Muscle of back (tissue), 11 donors: Measurements from ENCODE around the gene PER1. TPM values are rescaled to one million over a fixed set of nuclear protein-coding genes. Genes with fewer than 3 reads are reported as not detected.

Source experiments
- DNase-seq, 3 donors: peaks; one replicate each; pipeline versions ENCODE4 v3.0.0 to v3.0.0-alpha.2; 2013
- polyA plus RNA-seq, 10 donors: library from polyadenylated mRNA; unstranded; fragments of 120-200 nt; gene quantifications; one replicate each; pipeline ENCODE4 v1.2.1, GENCODE V29; 2013; ENCODE audit not compliant: insufficient read length in 10 of 10

PER1 gene
- polyA plus RNA-seq, 10 donors: 31.8 to 90.5 (median 56.4) TPM

DNA sequence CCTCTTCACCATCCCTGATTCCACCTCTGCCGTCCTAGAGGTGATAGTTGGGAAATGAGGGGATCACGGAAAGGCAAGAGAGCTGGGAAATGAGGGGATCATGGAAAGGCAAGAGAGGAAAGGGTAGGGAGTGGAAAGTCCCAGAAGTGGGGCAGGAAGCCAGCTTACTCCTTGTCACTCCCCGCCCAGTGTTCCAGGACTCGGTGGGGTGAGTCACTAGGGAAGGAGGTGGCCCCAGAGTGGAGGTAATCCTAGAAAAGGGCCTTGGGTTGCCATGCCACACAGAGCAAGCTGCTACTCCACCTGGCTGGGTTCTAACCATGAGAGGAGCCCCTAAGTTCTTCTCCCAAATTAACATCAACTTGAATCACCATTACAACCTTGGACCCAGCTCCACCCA, 48.7 kb downstream of the PER1 start:
- DNase-seq: no peak

DNA sequence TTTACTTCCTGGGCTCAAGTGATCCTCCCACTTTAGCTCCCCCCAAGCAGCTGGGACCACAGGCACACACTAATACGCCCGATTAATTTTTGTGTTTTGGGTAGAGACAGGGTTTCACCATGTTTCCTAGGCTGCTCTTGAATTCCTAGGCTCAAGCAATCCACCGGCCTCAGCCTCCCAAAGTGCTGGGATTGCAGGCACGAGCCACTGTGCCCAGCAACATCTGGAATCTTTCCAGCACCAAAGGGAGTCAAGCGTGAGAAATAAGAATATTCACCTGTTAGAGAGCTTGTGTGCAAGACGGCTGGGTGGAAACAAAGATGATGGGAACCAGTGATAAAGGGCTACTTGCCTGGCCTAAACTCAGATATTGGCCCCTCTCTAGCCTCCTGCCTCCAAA, 50.5 kb downstream of the PER1 start:
- DNase-seq: no peak

DNA sequence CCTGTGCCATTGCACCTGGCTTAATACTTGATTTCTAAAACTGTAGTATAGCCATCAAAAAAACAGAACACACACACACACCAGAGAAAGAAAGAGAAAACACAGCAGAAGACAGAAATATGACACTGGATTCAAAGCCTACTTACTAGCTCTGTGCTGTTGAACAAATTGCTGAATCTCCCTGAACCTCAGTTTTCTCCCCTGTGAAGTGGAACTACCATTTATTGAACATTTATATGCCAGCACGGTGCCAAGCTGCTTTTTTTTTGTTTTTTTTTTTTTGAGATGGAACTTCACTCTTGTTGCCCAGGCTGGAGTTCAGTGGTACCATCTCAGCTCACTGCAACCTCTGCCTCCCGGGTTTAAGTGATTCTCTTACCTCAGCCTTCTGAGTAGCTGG, 51.4 kb downstream of the PER1 start:
- no peak for DNase-seq

DNA sequence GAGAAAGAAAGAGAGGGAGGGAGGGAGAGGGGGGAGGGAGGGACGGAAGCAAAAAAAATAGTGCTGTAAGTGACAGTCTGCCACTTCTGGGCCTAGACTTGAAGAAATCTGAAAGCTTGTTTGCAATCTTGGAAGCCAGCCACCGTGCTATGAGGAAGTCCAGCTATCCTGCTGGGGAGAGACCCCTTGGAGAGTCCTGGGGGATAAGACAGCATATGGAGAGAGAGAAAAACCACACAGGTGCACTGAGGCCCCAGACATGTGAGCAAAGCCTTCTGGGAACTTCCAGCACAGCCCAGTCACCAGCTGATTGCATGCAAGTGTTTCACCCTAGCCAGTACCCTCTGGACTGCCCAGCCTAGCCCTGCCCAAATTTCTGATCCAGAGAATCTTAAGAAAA, 52.1 kb downstream of the PER1 start:
- DNase-seq: no peak

DNA sequence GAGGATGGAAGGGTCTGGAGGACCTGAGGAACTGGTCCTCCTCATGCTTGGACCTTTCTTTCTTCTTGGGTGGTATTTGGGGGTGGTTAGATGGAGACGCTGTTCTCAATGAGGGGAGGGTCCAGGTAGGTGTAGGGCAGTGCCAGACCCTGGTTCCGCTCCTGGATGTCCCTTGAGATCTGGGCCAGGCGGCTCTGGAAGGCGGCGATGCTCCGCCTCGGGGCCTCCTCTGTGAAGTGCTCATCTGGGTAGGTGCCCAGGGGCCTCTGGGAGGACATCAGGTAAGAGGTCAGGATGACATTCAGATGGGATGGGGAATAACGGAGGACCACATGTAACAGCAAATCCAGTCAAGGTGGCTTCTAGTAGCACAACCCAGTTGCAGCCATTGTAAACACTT, 55.7 kb downstream of the PER1 start:
- DNase-seq: no peak

DNA sequence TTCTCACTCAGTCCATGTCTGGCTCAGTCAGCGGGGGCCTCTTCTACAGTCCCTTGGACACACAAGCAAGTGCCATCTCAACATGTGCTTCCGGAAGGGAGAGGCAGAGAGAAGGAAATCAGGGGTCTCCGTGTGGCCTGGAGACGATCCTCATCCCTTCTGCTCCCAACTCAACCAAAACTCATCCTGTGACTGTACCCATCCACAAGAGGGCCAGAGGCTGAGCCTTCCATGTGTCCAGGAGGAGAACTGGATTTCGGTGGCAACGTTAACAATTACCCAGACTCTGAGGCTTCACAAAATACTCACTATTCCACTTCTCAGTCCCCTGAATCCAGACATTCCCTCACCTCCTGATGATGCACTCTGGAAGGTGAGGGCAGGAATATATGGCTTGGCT, 56.8 kb downstream of the PER1 start:
- DNase-seq: no peak

DNA sequence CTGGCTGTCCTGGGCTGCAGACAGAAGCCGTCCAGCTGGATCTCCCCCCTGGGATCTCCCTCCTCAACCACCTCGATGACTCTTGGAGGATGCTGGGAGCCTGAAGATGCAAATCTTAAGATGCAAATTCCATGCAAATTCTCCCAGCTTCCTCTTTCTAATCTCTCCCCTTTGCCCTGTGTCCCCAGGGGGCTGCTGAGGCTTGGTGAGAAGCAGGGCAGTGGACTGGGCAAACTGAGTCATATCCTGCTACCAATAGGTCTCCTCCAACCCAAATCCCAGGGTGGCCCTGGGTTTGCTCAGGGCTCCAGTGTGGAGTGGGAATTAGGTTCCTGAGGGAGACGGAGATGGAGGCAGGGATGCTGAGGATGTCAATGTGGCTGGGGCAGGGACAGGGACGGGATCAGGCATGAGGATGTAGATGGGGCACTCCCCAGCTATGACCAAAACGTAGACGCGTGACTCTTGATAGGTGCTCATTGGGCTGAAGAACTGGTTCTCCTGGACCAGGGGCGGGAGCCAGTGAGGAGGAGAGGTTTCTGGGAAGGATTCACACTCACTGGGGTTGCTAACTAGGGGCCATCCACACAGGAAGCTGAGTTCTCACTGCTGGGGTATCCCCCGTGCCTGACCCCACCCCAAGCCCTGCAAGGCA, 61.0 kb downstream of the PER1 start:
- DNase-seq: no peak

Other genes starting within 250 kb of the PER1 start
- 1 to 10 TPM; 2.0 to 5.5 (median 3.3) TPM for gene RNF227, start 236.1 kb downstream of the PER1 start, polyA plus RNA-seq
- 1 to 10 TPM; 3.8 to 7.4 (median 4.9) TPM for gene KCNAB3, start 222.5 kb downstream of the PER1 start, polyA plus RNA-seq
- 100 to 1,000 TPM in 1 of 10 donors, 10 to 100 TPM in 9; 71.2 to 102 (median 82.0) TPM for gene TRAPPC1, start 220.5 kb downstream of the PER1 start, polyA plus RNA-seq
- gene CNTROB, start 220.2 kb downstream of the PER1 start, polyA plus RNA-seq: 10 to 100 TPM; 22.9 to 53.1 (median 31.4) TPM
- under 1 TPM in 2 of 10 donors, not detected in 8; 0.05 to 0.07 TPM for gene GUCY2D, start 149.8 kb downstream of the PER1 start, polyA plus RNA-seq
- gene ALOX15B, start 113.3 kb downstream of the PER1 start, polyA plus RNA-seq: under 1 TPM; 0.19 to 0.86 (median 0.40) TPM
- gene ALOX12B, start 64.7 kb downstream of the PER1 start, polyA plus RNA-seq: under 1 TPM in 1 of 10 donors, not detected in 9; 0.38 TPM
- under 1 TPM in 1 of 10 donors, not detected in 9; 0.05 TPM for gene ALOXE3, start 33.9 kb downstream of the PER1 start, polyA plus RNA-seq
- gene HES7, start 28.3 kb downstream of the PER1 start, polyA plus RNA-seq: under 1 TPM in 7 of 10 donors, not detected in 3; 0.11 to 0.27 (median 0.16) TPM
- gene VAMP2, start 10.5 kb upstream of the PER1 start, polyA plus RNA-seq: 10 to 100 TPM; 53.6 to 73.6 (median 59.5) TPM
- 1 to 10 TPM; 4.8 to 7.6 (median 6.3) TPM for gene TMEM107, start 24.0 kb upstream of the PER1 start, polyA plus RNA-seq
- gene BORCS6, start 37.8 kb upstream of the PER1 start, polyA plus RNA-seq: 1 to 10 TPM; 3.1 to 4.7 (median 3.8) TPM
- gene AURKB, start 58.2 kb upstream of the PER1 start, polyA plus RNA-seq: 10 to 100 TPM; 12.5 to 25.0 (median 17.2) TPM
- gene CTC1, start 95.7 kb upstream of the PER1 start, polyA plus RNA-seq: 10 to 100 TPM in 8 of 10 donors, 1 to 10 TPM in 2; 7.4 to 18.0 (median 12.0) TPM
- gene PFAS, start 96.9 kb upstream of the PER1 start, polyA plus RNA-seq: 10 to 100 TPM; 17.6 to 29.8 (median 23.1) TPM
- 10 to 100 TPM; 17.3 to 23.4 (median 20.8) TPM for gene RANGRF, start 136.3 kb upstream of the PER1 start, polyA plus RNA-seq
- 1 to 10 TPM; 1.0 to 4.3 (median 1.8) TPM for gene SLC25A35, start 143.0 kb upstream of the PER1 start, polyA plus RNA-seq
- 10 to 100 TPM in 9 of 10 donors, 1 to 10 TPM in 1; 9.7 to 21.9 (median 12.1) TPM for gene ARHGEF15, start 157.8 kb upstream of the PER1 start, polyA plus RNA-seq
- under 1 TPM in 1 of 10 donors, not detected in 9; 0.29 TPM for gene ODF4, start 187.4 kb upstream of the PER1 start, polyA plus RNA-seq
- gene RPL26, start 230.8 kb upstream of the PER1 start, polyA plus RNA-seq: 1,000 to 10,000 TPM; 3,217 to 3,967 (median 3,406) TPM
- under 1 TPM in 5 of 10 donors, not detected in 5; 0.07 to 0.12 (median 0.08) TPM for gene RNF222, start 245.4 kb upstream of the PER1 start, polyA plus RNA-seq